Lung (tissue), 12 donors: ENCODE data around the gene METTL1. TPM values are rescaled to one million over a fixed set of nuclear protein-coding genes. Genes with fewer than 3 reads are reported as not detected.
A peak's percentile ranks its signal among the peaks of the same experiment; 100 is the strongest.

Source experiments
- ATAC-seq: fragments of 200-7000 bp; cut with Tn5 transposase; one replicate; pipeline ENCODE4 v1.9.1; 2020; ENCODE audit warnings: moderate number of reproducible peaks; ENCODE audit not compliant: insufficient read depth, low FRiP score
- DNase-seq, 3 donors: peaks; one replicate each; pipeline ENCODE4 v3.0.0-alpha.2; 2013 to 2017
- H3K27ac ChIP-seq, 2 donors: one replicate each; pipeline ENCODE4 v1.5.1; 2013; ENCODE audit warnings: mild to moderate bottlenecking in 2 of 2, moderate library complexity in 2 of 2, control low read depth in 1 of 2, inconsistent platforms in 1 of 2, low read depth in 1 of 2, low read length in 1 of 2
- H3K27me3 ChIP-seq, 3 donors: one replicate each; pipeline ENCODE4 v1.5.1; 2013; ENCODE audit warnings: low read length in 2 of 3; ENCODE audit not compliant: control insufficient read depth in 3 of 3, insufficient read depth in 3 of 3
- H3K36me3 ChIP-seq, 4 donors: one replicate each; pipeline ENCODE4 v1.5.1; 2013; ENCODE audit warnings: low read length in 4 of 4, mild to moderate bottlenecking in 1 of 4, moderate library complexity in 1 of 4; ENCODE audit not compliant: control insufficient read depth in 4 of 4, insufficient read depth in 4 of 4
- H3K4me1 ChIP-seq, 5 donors: one replicate each; pipeline ENCODE4 v1.5.1; 2013; ENCODE audit warnings: low read length in 5 of 5, mild to moderate bottlenecking in 2 of 5, moderate library complexity in 1 of 5; ENCODE audit not compliant: control insufficient read depth in 5 of 5, insufficient read depth in 5 of 5
- H3K4me3 ChIP-seq: one replicate; pipeline ENCODE4 v1.5.1; 2013; ENCODE audit warnings: mild to moderate bottlenecking, control low read depth, moderate library complexity
- H3K9ac ChIP-seq, 2 donors: one replicate each; pipeline ENCODE4 v1.5.1; 2013; ENCODE audit warnings: low read length in 2 of 2, control low read depth in 1 of 2; ENCODE audit not compliant: insufficient read depth in 1 of 2
- H3K9me3 ChIP-seq, 4 donors: one replicate each; pipeline ENCODE4 v1.5.1; 2013; ENCODE audit warnings: low read length in 3 of 4, mild to moderate bottlenecking in 1 of 4, moderate library complexity in 1 of 4; ENCODE audit not compliant: control insufficient read depth in 4 of 4, insufficient read depth in 3 of 4
- WGBS, 2 donors: extraction: QIAGEN DNeasy Blood & Tissue Kit; methylation state at CpG; one replicate each; pipeline ENCODE4 v1.1.7; 2013; 5-methylcytosine and 5-hydroxymethylcytosine counted together
- polyA plus RNA-seq, 2 donors: library from polyadenylated mRNA; stranded (reverse); fragments of 200-250 nt; gene quantifications; one replicate each; pipeline ENCODE4 v1.2.1, GENCODE V29; 2013
- total RNA-seq, 2 donors: library from RNA; depleted of rRNA in 1 of 2; stranded (reverse); fragments of >200 nt in 1 of 2; gene quantifications; one replicate each; pipeline ENCODE4 v1.2.1, GENCODE V29; 2014 to 2021
- TF ChIP-seq, protein P1 (sequence below): IDR thresholded peaks from 2 replicates; pipeline ENCODE4 v1.5.1; 2012; ENCODE audit warnings: mild to moderate bottlenecking; ENCODE audit errors: control extremely low read depth, extremely low read depth
- donor health status: control.
- donor health status: control.
- donor health status: Bipolar disorder and iron deficiency.
- donor health status: healthy.
- donor health status: DM: yes; HTN: yes; CAD: no.

Gene METTL1
- total and polyA plus RNA-seq, 4 donors: 2.8 to 35.5 (median 31.6) TPM

- DNase-seq (no peak), ATAC-seq (no peak)
- no peak overlapping the region for H3K27ac ChIP-seq
- H3K4me1 ChIP-seq: peaks cover 0 to 10% (median 0%) of the 10 kb centered on the region in 5 donors
- no peaks in the 10 kb centered on the region for H3K27me3 ChIP-seq
- no peak overlapping the region for H3K4me3 ChIP-seq
- H3K9ac ChIP-seq: no peak overlapping the region
- no peaks in the 10 kb centered on the region for H3K9me3 ChIP-seq
- H3K36me3 ChIP-seq: peaks cover 13 to 40% (median 20%) of the 10 kb centered on the region in 4 donors
- WGBS, 2 donors: 95 to 97% methylated on average over 10 of the region's 10 CpGs
- TF ChIP-seq, protein P1, sequence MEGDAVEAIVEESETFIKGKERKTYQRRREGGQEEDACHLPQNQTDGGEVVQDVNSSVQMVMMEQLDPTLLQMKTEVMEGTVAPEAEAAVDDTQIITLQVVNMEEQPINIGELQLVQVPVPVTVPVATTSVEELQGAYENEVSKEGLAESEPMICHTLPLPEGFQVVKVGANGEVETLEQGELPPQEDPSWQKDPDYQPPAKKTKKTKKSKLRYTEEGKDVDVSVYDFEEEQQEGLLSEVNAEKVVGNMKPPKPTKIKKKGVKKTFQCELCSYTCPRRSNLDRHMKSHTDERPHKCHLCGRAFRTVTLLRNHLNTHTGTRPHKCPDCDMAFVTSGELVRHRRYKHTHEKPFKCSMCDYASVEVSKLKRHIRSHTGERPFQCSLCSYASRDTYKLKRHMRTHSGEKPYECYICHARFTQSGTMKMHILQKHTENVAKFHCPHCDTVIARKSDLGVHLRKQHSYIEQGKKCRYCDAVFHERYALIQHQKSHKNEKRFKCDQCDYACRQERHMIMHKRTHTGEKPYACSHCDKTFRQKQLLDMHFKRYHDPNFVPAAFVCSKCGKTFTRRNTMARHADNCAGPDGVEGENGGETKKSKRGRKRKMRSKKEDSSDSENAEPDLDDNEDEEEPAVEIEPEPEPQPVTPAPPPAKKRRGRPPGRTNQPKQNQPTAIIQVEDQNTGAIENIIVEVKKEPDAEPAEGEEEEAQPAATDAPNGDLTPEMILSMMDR: no peak
These were observed 39.3 kb upstream of the METTL1 start for GRCh38 chr12:57811028-57811755.

DNA sequence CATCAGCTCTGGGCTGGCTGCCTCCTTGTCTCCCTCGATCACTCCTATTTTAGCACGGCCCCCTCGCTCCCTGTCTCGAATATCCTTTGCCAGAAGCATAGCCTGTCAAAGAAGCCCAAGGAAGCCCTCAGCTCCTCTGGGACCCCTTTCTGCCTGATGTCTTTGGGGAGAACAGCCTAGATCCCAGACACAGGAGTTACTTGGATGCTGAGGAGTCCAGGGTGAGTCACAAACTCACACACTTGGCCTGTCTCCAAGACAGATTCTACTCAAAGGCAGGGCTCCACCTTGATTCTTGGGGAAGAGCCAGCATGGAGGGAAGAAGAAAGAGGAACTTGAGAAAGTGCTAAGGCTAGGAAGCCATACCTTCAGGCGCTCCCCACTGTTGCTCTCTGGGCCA, 38.5 kb upstream of the METTL1 start:
- ATAC-seq: no peak
- Histone ChIP-seq H3K36me3 (peaks cover 13 to 41% (median 20%) of the 10 kb centered on the region in 4 donors), H3K9me3 (no peaks in the 10 kb centered on the region), H3K9ac (no peak overlapping the region), H3K4me1 (peaks cover 0 to 7% (median 0%) of the 10 kb centered on the region in 5 donors), H3K4me3 (no peak overlapping the region), H3K27ac (no peak overlapping the region), H3K27me3 (no peaks in the 10 kb centered on the region)
- TF ChIP-seq, protein P1: no peak
- DNase-seq: no peak
- WGBS, 2 donors: 93 to 94% methylated on average over 5 of the region's 5 CpGs

DNA sequence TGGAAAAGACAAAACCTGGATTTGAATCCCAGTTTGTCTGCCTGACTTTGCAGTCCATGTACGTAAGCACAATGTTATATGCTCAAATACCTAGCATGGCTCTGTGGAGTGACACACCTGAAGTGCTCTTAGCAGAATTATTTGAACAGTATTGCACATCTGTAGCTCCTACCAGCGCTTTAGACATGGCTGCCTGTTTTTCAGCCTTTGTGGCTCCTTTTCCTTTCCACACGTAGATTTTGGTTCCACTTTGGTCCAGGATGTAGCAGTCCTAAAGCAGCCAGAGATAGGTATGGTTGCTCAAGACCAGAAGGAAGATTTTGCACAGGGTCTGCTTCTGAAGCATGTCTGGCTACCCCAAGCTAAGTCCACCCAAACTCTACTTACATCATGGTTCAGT, 37.5 kb upstream of the METTL1 start:
- Histone ChIP-seq H3K27ac (peak overlapping the region in 1 of 2 donors; percentile 26), H3K9ac (no peak overlapping the region), H3K4me1 (peaks cover 0 to 3% (median 0%) of the 10 kb centered on the region in 5 donors), H3K4me3 (no peak overlapping the region), H3K36me3 (peaks cover 13 to 41% (median 20%) of the 10 kb centered on the region in 4 donors), H3K27me3 (no peaks in the 10 kb centered on the region), H3K9me3 (no peaks in the 10 kb centered on the region)
- no peak for DNase-seq
- 81 to 87% methylated on average over 3 of the region's 3 CpGs for whole genome bisulfite sequencing, 2 donors
- TF ChIP-seq, protein P1: no peak
- no peak for ATAC-seq

- Histone ChIP-seq H3K9me3 (no peaks in the 10 kb centered on the region), H3K4me3 (no peak overlapping the region), H3K27me3 (no peaks in the 10 kb centered on the region), H3K27ac (no peak overlapping the region), H3K4me1 (no peaks in the 10 kb centered on the region), H3K9ac (no peak overlapping the region), H3K36me3 (peaks cover 13 to 41% (median 22%) of the 10 kb centered on the region in 4 donors)
- TF ChIP-seq, protein P1: no peak
- WGBS, 2 donors: 90 to 92% methylated on average over 5 of the region's 5 CpGs
- ATAC-seq: no peak
- DNase-seq: no peak
These were observed 36.4 kb upstream of the METTL1 start for GRCh38 chr12:57808351-57808750.
